GM13977 (cell line): ENCODE measurements around the gene TM9SF4.

Source experiments
- DNase-seq: peaks from one replicate; pipeline ENCODE4 v3.0.0; 2012; ENCODE audit warnings: low spot score
- in situ Hi-C: fragments of 300-500 bp; cut with MboI; formaldehyde crosslinking; loops from one replicate; pipeline ENCODE4 v1.12.0; 2022; ENCODE audit warnings: low sequenced_read_pairs, low pct_unique_long_range_greater_than_20kb, mixed read lengths, inconsistent platforms; ENCODE audit not compliant: unreplicated experiment
- TF ChIP-seq, protein P1 (sequence below): IDR thresholded peaks from 2 replicates; pipeline ENCODE4 v1.5.1; 2012; ENCODE audit warnings: mild to moderate bottlenecking, control low read depth; ENCODE audit not compliant: insufficient read depth; ENCODE audit errors: extremely low read depth, missing control alignments

The TM9SF4 gene, protein sequence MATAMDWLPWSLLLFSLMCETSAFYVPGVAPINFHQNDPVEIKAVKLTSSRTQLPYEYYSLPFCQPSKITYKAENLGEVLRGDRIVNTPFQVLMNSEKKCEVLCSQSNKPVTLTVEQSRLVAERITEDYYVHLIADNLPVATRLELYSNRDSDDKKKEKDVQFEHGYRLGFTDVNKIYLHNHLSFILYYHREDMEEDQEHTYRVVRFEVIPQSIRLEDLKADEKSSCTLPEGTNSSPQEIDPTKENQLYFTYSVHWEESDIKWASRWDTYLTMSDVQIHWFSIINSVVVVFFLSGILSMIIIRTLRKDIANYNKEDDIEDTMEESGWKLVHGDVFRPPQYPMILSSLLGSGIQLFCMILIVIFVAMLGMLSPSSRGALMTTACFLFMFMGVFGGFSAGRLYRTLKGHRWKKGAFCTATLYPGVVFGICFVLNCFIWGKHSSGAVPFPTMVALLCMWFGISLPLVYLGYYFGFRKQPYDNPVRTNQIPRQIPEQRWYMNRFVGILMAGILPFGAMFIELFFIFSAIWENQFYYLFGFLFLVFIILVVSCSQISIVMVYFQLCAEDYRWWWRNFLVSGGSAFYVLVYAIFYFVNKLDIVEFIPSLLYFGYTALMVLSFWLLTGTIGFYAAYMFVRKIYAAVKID

DNA sequence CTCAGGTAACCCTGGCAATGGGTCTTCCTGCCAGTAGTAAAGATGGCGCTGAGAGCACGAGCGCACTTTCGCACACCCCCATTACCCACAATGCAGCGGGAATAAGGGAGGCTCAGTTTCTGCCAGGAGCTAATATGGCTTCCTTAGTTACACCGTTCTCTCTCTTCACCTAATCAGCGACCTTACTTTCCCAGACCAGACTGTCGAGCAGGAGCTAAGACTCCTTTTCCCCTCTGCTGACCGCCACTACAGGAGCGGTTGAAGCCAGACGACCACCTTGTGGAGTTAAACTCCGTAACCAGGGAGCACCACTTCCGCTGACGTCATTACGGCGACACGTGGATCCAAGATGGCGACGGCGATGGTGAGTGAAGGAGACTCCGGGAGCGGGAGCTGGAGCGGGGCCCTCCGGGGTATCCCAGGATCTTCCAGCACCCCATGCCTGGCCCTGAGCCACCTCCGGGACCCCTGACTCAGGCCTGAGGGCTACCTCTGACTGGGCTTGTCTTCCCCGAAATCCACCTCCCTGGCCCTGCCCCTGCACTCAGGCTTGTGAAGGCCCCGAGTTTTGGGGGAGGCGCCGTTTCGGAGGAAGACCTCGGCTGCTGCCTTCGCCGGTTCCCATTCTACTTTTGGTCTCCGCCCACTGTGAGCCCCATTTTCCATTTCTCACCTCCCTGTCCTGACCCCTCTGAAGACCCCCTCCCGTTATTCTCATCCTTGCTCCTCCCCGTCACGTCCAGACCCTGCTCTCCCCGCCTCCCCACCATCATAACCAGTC, at the start of gene TM9SF4:
Gene TM9SF4 (plus strand): TSS at position 323 of the 781 bp plus-strand sequence. CDS start 27 bp downstream, at position 350.
- TF ChIP-seq, protein P1, sequence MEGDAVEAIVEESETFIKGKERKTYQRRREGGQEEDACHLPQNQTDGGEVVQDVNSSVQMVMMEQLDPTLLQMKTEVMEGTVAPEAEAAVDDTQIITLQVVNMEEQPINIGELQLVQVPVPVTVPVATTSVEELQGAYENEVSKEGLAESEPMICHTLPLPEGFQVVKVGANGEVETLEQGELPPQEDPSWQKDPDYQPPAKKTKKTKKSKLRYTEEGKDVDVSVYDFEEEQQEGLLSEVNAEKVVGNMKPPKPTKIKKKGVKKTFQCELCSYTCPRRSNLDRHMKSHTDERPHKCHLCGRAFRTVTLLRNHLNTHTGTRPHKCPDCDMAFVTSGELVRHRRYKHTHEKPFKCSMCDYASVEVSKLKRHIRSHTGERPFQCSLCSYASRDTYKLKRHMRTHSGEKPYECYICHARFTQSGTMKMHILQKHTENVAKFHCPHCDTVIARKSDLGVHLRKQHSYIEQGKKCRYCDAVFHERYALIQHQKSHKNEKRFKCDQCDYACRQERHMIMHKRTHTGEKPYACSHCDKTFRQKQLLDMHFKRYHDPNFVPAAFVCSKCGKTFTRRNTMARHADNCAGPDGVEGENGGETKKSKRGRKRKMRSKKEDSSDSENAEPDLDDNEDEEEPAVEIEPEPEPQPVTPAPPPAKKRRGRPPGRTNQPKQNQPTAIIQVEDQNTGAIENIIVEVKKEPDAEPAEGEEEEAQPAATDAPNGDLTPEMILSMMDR = no peak
- in situ Hi-C loops = no loop called here

DNA sequence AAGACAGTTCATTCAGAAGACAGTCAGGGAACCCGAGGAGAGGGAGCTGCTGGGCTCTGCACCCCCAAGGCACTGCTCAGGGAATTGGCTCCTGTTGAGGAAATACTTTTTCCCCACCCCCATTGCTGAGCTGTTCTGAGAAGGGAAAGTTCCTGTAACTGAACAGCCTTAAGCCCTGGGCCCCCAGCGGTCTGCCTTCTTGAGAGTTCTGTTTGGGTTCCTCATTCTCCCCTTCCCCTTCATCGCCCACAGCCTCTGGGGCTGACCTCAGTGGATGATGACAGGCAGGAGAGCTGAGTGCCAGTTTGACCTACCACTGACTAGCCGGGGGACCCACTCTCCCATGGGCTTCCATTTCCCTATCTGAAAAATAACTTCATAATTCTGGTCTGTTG, 46.7 kb upstream of the TM9SF4 start:
- TF ChIP-seq, protein P1 = no peak
- DNase-seq = peak; percentile 37
- in situ Hi-C loops = no loop called here

More for the DNA sequence above, at the start of gene TM9SF4:
- peak; percentile 87 for DNase-seq

DNA sequence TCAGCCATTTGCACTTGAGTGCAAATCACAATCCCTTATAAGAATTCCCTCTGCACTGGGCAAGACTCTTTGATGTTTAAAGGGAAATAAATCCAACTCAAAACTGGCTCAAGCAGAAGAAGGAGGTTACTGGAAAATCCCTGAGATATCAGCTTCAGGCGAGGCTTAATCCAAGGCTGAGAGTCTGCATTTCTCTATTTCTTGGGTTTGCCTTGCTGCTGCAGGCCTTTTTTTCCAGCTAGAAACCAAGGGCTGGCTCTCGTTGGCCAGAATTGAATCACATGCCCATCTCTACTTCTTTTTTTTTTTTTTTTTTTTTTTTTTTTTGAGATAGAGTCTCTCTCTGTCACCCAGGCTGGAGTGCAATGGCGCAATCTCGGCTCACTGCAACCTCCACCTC, 45.8 kb upstream of the TM9SF4 start:
- DNase-seq = no peak
- TF ChIP-seq, protein P1 = no peak
- in situ Hi-C loops = no loop called here

DNA sequence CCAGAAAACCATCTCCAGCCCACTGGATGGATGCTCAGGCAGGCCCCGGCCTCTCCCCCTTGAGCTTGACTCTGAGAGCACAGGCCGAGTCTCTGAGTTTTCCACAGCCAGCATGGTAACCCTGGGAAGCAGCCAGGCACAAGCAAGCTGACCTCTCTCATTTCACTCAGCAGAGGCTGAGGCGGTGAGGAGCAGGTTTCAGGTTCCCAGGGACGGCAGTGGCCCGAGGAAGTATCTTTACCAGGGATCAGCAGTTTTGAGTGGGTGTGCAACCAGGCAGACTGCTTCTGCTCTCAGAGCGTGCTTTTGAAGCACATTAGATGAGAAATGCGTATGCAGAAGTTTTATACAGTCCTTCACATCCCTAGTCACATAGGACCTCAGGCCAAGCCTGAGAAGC, 44.8 kb upstream of the TM9SF4 start:
- in situ Hi-C loops = no loop called here
- TF ChIP-seq, protein P1 = no peak
- peak; percentile 34 for DNase-seq

DNA sequence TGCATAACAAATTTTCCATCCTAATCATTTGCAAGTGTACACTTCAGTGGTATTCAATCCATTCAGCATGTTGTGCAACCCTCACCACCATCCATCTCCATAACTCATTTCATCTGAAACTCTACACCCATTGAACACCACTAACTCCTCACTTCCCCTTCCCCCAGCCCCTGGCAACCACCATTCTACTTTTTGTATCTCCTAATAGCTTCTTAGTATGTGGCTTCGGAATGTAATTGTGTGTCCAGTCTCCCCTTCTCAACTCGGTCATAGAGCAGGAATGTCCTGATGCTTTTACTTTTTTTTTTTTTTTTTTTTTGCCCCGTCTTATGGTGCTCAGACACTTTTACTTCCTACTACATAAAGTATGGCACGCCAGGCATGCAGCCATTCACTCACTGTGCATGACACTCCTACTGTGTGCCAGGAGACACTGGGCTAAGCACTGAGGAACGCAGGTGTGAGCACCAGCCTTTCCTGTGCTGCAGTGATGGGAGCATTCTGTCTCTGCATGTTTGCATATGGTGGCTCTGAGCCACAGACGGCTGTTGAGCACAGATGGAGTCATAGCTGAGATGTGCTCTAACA, 42.2 kb upstream of the TM9SF4 start:
- TF ChIP-seq, protein P1 = no peak
- in situ Hi-C loops = no loop called here
- DNase-seq = no peak

DNA sequence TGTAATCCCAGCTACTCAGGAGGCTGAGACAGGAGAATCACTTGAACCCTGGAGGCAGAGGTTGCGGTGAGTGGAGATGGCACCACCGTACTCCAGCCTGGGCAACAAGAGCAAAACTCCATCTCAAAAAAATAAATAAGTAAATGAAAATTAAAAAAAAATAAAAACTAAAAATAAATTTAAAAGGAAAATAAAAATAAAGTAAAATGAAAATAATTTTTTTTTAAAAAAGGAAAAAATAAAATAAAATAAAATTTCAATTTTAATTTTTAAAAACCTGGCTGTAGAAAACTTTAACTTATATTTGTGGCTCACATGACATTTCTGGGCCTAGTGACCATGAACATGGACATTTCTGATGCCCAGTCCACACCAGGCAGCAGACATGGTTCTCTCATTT, 41.3 kb upstream of the TM9SF4 start:
- TF ChIP-seq, protein P1 = no peak
- DNase-seq = no peak
- in situ Hi-C loops = no loop called here
